Measurements from ENCODE around the gene ZKSCAN7. TPM values are rescaled to one million over a fixed set of nuclear protein-coding genes. Genes with fewer than 3 reads are reported as not detected.
"Not testable (repeated sequence)": the region's sequence is repeated elsewhere in the genome, so short reads cannot be mapped to it uniquely, and the experiment has no call there.

The ZKSCAN7 gene
- total and polyA plus RNA-seq, 7 donors, result 0.59 to 2.1 (median 0.99) TPM

DNA sequence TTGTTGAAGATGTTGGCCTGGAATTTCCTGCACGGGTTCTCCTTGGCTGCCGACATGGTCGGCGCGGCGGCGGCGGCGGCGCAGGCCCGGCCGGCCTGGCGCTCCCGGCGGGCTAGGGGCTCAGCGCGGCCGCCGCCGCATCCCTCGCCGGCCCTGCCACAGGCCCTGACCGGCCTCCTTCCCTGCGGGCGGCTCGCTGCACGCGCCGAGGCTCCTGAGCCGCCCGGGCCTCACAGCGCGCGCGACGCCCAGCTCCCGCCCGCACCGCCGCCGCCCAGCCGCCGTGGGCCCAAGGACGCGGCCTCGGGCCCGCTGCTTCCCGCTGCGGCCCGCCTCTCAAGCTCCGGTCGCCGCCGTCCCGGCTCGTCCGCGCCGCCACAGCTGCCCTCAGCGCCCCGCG, 26.0 kb downstream of the ZKSCAN7 start:
- not testable (repeated sequence) for H3K4me1 ChIP-seq; H3K4me3 ChIP-seq; ATAC-seq; H3K36me3 ChIP-seq (ENCODE audit: insufficient read depth in 1 of 2, low read depth in 1 of 2); H3K27me3 ChIP-seq (ENCODE audit: insufficient read depth in 3 of 3, low read length in 2 of 3); H3K9me3 ChIP-seq; DNase-seq; H3K27ac ChIP-seq
- 29 to 47% (median 45%) methylated on average over 36 to 62 of the region's 62 CpGs for WGBS, 3 donors
- intact Hi-C loops (cut with DNase I), result loop anchor here in 1 of 2 donors (1.0 kb wide), 1 partner anchor 23 kb away; no protein-coding TSS in a partner anchor

DNA sequence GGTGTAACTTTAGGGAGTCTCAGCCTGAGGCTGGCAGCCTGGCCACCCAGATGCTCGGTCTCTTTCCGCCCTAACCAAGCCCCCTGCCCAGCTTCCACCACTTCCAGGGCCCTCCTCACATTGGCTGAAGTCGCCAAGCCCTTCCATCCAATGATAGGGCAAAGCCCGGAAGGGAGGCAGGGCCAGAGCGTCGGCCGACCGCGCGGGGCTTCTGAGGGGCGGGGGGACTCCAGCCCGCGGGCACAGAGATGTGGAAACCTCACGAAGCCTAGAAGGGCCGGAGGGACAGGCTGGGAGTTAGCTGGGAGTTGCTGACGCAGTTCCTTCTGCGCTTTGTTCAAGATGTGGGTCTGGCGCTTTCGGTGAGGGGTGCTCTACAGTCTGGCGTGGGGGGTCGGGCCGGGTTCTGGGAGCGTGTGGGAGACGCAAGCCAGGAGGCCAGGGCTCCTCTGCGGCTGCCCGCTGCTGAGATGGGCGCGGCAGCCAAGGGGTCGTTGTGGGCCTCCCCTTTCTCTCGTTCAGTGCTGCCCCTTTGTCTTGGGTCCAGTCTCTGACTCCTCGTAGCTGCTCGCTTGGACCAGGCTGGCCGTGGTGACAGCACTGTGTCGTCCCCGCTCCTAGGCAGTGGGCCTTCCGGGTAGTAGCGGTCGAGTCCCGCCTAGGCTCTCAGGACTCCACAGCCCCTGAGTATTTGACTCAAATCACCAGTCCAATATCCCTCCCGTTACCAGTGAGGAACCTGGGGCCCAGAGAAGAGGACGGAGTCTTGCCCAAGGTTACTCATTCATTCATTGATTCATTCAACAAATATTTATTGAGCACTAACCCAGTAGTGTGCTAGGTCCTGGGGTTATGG, 29.9 kb downstream of the ZKSCAN7 start, which contains the start of gene ZNF660:
ZNF660 (plus strand) TSS at position 319 of the 856 bp plus-strand sequence. CDS start 9,230 bp downstream, outside the sequence.
- H3K27me3 ChIP-seq (ENCODE audit: insufficient read depth in 3 of 3, low read length in 2 of 3), result no peaks in the 10 kb centered on the region
- DNase-seq, result peak; percentile 69 to 72
- intact Hi-C loops (cut with DNase I), result no loop called here
- TF ChIP-seq, protein P1, sequence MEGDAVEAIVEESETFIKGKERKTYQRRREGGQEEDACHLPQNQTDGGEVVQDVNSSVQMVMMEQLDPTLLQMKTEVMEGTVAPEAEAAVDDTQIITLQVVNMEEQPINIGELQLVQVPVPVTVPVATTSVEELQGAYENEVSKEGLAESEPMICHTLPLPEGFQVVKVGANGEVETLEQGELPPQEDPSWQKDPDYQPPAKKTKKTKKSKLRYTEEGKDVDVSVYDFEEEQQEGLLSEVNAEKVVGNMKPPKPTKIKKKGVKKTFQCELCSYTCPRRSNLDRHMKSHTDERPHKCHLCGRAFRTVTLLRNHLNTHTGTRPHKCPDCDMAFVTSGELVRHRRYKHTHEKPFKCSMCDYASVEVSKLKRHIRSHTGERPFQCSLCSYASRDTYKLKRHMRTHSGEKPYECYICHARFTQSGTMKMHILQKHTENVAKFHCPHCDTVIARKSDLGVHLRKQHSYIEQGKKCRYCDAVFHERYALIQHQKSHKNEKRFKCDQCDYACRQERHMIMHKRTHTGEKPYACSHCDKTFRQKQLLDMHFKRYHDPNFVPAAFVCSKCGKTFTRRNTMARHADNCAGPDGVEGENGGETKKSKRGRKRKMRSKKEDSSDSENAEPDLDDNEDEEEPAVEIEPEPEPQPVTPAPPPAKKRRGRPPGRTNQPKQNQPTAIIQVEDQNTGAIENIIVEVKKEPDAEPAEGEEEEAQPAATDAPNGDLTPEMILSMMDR (IDR thresholded peaks at IDR 0.05), result no peak
- peaks cover 0 to 4% of the 10 kb centered on the region in 2 donors for H3K36me3 ChIP-seq (ENCODE audit: insufficient read depth in 1 of 2, low read depth in 1 of 2)
- 0 to 2% (median 1%) methylated on average over 40 to 41 of the region's 41 CpGs for WGBS, 3 donors
- ATAC-seq, result peak; percentile 49 to 92 (median 84)
- H3K4me1 ChIP-seq, result no peaks in the 10 kb centered on the region
- H3K9me3 ChIP-seq, result no peaks in the 10 kb centered on the region
- H3K27ac ChIP-seq, result peak within 1 kb of the TSS; percentile 48
- peak within 1 kb of the TSS; percentile 67 for H3K4me3 ChIP-seq

DNA sequence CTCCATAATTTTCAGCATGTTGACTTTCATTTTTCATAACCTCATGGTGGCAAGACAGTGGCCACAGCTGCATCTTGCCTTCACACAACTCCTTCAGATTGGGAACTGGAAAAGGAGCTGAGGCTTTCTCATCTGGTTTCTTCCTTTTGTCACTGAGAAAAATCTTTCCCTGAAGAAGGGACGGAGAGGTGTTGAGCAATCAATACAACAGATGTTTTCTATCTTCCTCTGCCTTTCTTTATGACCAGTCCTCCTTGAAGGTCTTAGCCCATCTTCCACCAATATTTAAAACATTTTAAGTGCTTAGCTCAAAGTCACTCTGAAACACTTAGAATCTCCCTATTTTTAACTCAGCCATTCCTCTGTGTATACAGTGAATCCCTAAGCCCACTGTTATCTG, 41.6 kb downstream of the ZKSCAN7 start:
- intact Hi-C loops (cut with DNase I), result no loop called here
- no peaks in the 10 kb centered on the region for H3K27me3 ChIP-seq (ENCODE audit: insufficient read depth in 3 of 3, low read length in 2 of 3)
- TF ChIP-seq, protein P1 (IDR thresholded peaks at IDR 0.05), result no peak
- no peak for DNase-seq
- no peak overlapping the region for H3K4me3 ChIP-seq
- peaks cover 0 to 7% of the 10 kb centered on the region in 2 donors for H3K36me3 ChIP-seq (ENCODE audit: insufficient read depth in 1 of 2, low read depth in 1 of 2)
- no peaks in the 10 kb centered on the region for H3K4me1 ChIP-seq
- peaks cover 38% of the 10 kb centered on the region for H3K9me3 ChIP-seq
- ATAC-seq, result no peak
- 89 to 96% (median 92%) methylated on average over 1 of the region's 1 CpG for WGBS, 3 donors
- H3K27ac ChIP-seq, result no peak overlapping the region

DNA sequence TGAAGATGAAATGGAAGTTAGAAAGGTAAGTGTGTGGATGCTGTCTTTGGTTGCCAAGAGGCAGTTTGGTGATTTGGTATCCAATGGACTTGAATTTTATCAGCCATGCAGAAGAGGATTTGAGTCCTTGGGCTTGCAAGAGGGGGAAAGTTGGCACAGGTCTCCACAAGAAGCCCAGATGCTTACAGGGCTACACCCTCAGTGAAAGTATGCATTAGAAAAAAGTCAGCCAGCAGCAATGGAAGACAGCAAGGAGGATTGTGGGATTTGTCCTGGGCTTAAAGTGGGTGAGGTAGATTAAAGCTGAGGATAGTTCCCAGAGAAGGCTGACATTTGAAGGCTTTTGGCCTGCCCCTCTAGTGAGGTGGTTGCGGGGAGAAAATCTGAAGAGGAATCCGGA, 46.8 kb downstream of the ZKSCAN7 start:
- Histone ChIP-seq H3K27me3 (ENCODE audit: insufficient read depth in 3 of 3, low read length in 2 of 3) (no peaks in the 10 kb centered on the region), H3K4me3 (no peak overlapping the region), H3K27ac (no peak overlapping the region), H3K4me1 (no peaks in the 10 kb centered on the region), H3K36me3 (ENCODE audit: insufficient read depth in 1 of 2, low read depth in 1 of 2) (no peaks in the 10 kb centered on the region), H3K9me3 (peaks cover 3% of the 10 kb centered on the region)
- TF ChIP-seq, protein P1 (IDR thresholded peaks at IDR 0.05), result no peak
- intact Hi-C loops (cut with DNase I), result no loop called here
- WGBS, 3 donors, result 97 to 100% (median 99%) methylated on average over 2 of the region's 2 CpGs
- ATAC-seq (no peak), DNase-seq (no peak)

DNA sequence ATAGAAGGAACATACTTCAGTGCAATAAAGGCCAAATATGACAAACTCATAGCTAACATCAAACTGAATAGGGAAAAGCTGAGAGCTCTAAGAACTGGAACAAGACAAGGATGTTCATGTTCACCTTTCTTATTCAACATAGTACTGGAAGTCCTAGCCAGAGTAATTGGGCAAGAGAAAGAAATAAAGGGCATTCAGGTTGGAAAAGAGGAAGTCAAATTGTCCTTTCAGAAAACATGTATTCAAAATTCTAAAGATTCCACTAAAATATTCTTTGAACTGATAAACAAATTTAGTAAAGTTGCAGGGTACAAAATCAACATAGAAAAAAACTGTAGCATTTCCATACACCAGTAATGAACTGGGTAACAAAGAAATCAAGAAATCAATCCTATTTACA, 57.7 kb downstream of the ZKSCAN7 start:
- TF ChIP-seq, protein P1 (IDR thresholded peaks at IDR 0.05), result no peak
- Histone ChIP-seq H3K4me1 (no peaks in the 10 kb centered on the region), H3K36me3 (ENCODE audit: insufficient read depth in 1 of 2, low read depth in 1 of 2) (no peaks in the 10 kb centered on the region), H3K27ac (no peak overlapping the region), H3K27me3 (ENCODE audit: insufficient read depth in 3 of 3, low read length in 2 of 3) (no peaks in the 10 kb centered on the region), H3K9me3 (no peaks in the 10 kb centered on the region), H3K4me3 (no peak overlapping the region)
- ATAC-seq (no peak), DNase-seq (no peak)
- intact Hi-C loops (cut with DNase I), result no loop called here

Other genes starting within 250 kb of the ZKSCAN7 start
- 10 to 100 TPM; 15.8 to 31.0 (median 19.6) TPM for gene TCAIM, start 216.4 kb upstream of the ZKSCAN7 start, total RNA-seq
- 10 to 100 TPM; 13.3 to 26.4 (median 14.6) TPM for gene TCAIM, start 216.4 kb upstream of the ZKSCAN7 start, polyA plus RNA-seq
- 10 to 100 TPM in 1 of 4 donors, 1 to 10 TPM in 3; 7.3 to 16.8 (median 9.7) TPM for gene ZNF445, start 77.5 kb upstream of the ZKSCAN7 start, total RNA-seq
- gene ZNF445, start 77.5 kb upstream of the ZKSCAN7 start, polyA plus RNA-seq, result 1 to 10 TPM; 1.6 to 8.0 (median 2.5) TPM
- 1 to 10 TPM in 1 of 4 donors, under 1 TPM in 3; 0.24 to 1.2 (median 0.74) TPM for gene ZNF660, start 29.8 kb downstream of the ZKSCAN7 start, total RNA-seq
- under 1 TPM; 0.18 to 0.21 (median 0.18) TPM for gene ZNF660, start 29.8 kb downstream of the ZKSCAN7 start, polyA plus RNA-seq
- gene ZNF197, start 69.8 kb downstream of the ZKSCAN7 start, total RNA-seq, result 10 to 100 TPM; 15.1 to 19.1 (median 15.9) TPM
- gene ZNF197, start 69.8 kb downstream of the ZKSCAN7 start, polyA plus RNA-seq, result 10 to 100 TPM in 1 of 3 donors, 1 to 10 TPM in 2; 5.2 to 15.3 (median 9.0) TPM
- 1 to 10 TPM; 3.6 to 7.9 (median 5.3) TPM for gene ZNF35, start 93.5 kb downstream of the ZKSCAN7 start, total RNA-seq
- gene ZNF35, start 93.5 kb downstream of the ZKSCAN7 start, polyA plus RNA-seq, result 10 to 100 TPM in 1 of 3 donors, 1 to 10 TPM in 2; 2.8 to 13.7 (median 3.3) TPM
- gene ZNF502, start 157.5 kb downstream of the ZKSCAN7 start, total RNA-seq, result 1 to 10 TPM; 3.2 to 4.0 (median 3.7) TPM
- 1 to 10 TPM; 2.1 to 7.1 (median 3.1) TPM for gene ZNF502, start 157.5 kb downstream of the ZKSCAN7 start, polyA plus RNA-seq
- gene ZNF501, start 174.4 kb downstream of the ZKSCAN7 start, total RNA-seq, result 1 to 10 TPM; 1.6 to 3.4 (median 2.6) TPM
- 1 to 10 TPM; 1.4 to 4.1 (median 1.6) TPM for gene ZNF501, start 174.4 kb downstream of the ZKSCAN7 start, polyA plus RNA-seq
- 10 to 100 TPM; 26.7 to 45.7 (median 33.4) TPM for gene KIAA1143, start 206.4 kb downstream of the ZKSCAN7 start, total RNA-seq
- 10 to 100 TPM in 1 of 3 donors, 1 to 10 TPM in 2; 8.8 to 25.6 (median 9.7) TPM for gene KIAA1143, start 206.4 kb downstream of the ZKSCAN7 start, polyA plus RNA-seq
- gene KIF15, start 206.6 kb downstream of the ZKSCAN7 start, total RNA-seq, result under 1 TPM; 0.07 to 0.45 (median 0.29) TPM
- gene KIF15, start 206.6 kb downstream of the ZKSCAN7 start, polyA plus RNA-seq, result 1 to 10 TPM in 1 of 3 donors, under 1 TPM in 2; 0.13 to 1.2 (median 0.25) TPM